Bronchial epithelial cell (primary cell): ENCODE data around the gene PIP5K1C. TPM values are rescaled to one million over a fixed set of nuclear protein-coding genes. Genes with fewer than 3 reads are reported as not detected.
A peak's percentile ranks its signal among the peaks of the same experiment; 100 is the strongest.
"Not testable (repeated sequence)": the region's sequence is repeated elsewhere in the genome, so short reads cannot be mapped to it uniquely, and the experiment has no call there.

Experiments
- DNase-seq: peaks from one replicate; pipeline ENCODE4 v3.0.0-alpha.2; 2010; ENCODE audit warnings: low read depth
- FAIRE-seq: peaks from 2 replicates; lab custom pipeline; 2011; peaks lifted over from hg19 to GRCh38; lab: Jason Lieb, UNC
- H3K27me3 ChIP-seq: 2 replicates; pipeline ENCODE4 v1.5.1; 2011; ENCODE audit warnings: low read length; ENCODE audit not compliant: control insufficient read depth, insufficient read depth
- H3K36me3 ChIP-seq: 2 replicates; pipeline ENCODE4 v1.5.1; 2011; ENCODE audit warnings: low read length; ENCODE audit not compliant: control insufficient read depth, insufficient read depth
- H3K4me3 ChIP-seq: 2 replicates; pipeline ENCODE4 v1.5.1; 2011; ENCODE audit warnings: mild to moderate bottlenecking, low read depth, low read length, control low read depth
- total RNA-seq: library from RNA; depleted of rRNA; stranded (reverse); fragments of >200 nt; gene quantifications from 2 replicates; pipeline ENCODE4 v1.2.1, GENCODE V29; 2014
- TF ChIP-seq, protein P1 (sequence below): IDR thresholded peaks from 2 replicates; pipeline ENCODE4 v1.5.1; 2011; ENCODE audit warnings: mild to moderate bottlenecking, moderate library complexity, low read length, control low read depth, inconsistent platforms; ENCODE audit not compliant: insufficient read depth, severe bottlenecking

The PIP5K1C gene
- total RNA-seq, 1 donor from 2014 or later = 6.3 TPM

DNA sequence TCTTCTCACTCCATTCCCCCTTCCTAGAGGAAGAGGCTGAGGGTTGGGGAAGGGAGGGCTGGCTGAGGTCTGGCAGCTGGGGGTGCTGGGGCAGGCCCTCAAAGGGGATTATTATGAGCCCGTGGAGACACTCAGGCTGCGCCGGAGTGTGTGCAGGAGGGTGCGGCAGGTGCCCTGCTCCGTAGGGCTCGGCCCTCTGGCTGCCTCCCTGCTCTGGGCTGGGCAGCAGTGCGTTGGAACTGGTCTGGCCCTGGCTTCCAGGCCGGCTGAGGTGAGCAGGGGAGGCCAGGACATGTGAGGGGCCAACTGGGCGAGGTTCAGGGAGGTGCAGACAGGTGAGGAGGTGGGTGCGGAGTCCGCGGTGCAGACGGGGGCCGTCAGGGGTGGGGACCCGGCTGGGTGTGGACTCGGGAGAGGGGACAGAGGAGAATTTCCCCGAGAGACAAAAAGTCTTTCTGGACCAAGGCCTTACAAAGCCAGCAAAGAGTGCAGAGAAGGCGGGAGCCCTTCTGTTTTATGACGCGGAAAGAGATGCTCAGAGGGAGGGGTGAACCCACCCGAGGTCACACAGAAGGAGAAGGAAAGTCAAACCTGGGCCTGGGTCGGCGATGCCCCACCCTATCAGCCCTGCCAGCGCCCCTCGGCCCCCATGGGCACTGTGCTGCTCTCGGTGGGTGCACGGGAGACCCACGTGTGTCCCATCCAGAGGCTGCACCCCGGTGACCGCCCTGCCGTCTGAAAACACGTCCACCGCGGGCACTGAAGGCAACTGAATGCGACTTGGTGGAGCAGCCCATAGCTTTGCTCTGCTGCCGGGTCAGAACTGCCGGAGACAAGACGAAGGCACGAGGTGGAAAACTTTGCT, 31.0 kb downstream of the PIP5K1C start:
- FAIRE-seq = no peak
- TF ChIP-seq, protein P1, sequence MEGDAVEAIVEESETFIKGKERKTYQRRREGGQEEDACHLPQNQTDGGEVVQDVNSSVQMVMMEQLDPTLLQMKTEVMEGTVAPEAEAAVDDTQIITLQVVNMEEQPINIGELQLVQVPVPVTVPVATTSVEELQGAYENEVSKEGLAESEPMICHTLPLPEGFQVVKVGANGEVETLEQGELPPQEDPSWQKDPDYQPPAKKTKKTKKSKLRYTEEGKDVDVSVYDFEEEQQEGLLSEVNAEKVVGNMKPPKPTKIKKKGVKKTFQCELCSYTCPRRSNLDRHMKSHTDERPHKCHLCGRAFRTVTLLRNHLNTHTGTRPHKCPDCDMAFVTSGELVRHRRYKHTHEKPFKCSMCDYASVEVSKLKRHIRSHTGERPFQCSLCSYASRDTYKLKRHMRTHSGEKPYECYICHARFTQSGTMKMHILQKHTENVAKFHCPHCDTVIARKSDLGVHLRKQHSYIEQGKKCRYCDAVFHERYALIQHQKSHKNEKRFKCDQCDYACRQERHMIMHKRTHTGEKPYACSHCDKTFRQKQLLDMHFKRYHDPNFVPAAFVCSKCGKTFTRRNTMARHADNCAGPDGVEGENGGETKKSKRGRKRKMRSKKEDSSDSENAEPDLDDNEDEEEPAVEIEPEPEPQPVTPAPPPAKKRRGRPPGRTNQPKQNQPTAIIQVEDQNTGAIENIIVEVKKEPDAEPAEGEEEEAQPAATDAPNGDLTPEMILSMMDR = no peak

DNA sequence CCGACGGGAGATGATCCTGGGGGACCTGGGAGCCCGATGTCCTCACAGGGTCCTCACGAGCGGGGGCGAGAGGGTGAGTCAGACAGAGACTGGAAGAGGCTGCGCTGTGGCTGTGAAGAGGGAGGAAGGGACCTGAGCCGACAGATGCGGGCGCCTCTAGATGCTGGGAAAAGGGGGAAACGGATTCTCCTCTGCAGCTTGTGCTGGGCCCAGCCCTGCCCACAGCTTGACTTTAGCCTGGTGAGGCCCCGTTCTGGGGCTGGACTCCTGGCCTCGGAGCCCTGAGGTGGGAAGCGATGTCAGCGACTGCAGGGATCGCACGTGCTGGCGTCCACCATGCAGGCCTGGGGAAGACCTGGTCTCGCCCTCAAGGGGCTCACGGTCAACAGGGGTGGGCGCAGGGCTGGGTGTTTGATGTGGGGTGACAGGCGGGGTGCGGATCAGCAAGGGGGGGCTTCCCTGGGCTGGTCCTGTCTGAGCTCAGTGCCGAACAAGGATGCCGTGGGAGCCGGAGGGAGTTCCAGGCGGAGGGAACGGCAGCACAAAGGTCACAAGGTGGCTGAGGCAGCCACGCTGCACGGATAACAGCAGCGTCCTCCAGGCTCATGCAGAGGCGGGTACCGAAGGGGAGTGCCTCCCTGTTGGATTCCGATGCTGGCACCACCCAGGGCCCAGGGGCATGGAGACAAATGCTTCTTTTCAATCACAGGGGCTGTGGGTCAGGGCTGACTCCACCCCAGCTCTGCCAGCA, 31.8 kb downstream of the PIP5K1C start:
- H3K36me3 ChIP-seq = peaks cover 7% of the 10 kb centered on the region
- H3K4me3 ChIP-seq = no peak overlapping the region
- DNase-seq (no peak), FAIRE-seq (no peak)
- TF ChIP-seq, protein P1 = no peak
- H3K27me3 ChIP-seq = no peaks in the 10 kb centered on the region

More for the DNA sequence above, 31.0 kb downstream of the PIP5K1C start:
- H3K4me3 ChIP-seq = no peak overlapping the region
- H3K36me3 ChIP-seq = peaks cover 2% of the 10 kb centered on the region
- no peaks in the 10 kb centered on the region for H3K27me3 ChIP-seq
- DNase-seq = no peak

DNA sequence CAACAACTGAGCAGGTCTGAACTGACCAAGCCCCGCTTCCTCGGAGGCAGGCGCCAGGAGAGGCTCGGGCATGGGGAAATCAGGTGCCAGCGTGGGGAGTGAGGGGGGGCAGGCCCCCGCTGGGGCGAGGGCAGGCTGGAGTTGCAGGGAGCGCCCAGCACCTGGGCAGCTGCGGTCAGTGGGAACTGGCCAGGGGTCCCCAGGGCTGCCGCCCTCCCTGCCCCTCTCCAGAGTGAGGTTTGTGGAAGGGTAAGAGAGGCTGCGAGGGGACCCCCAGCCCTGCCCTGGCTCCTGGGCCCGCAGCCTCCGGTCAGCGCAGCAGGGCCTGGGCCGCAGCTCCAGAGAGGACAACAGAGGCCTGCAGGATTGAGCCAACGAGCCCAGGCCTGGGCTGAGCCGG, 32.5 kb downstream of the PIP5K1C start:
- FAIRE-seq (no peak), DNase-seq (no peak)
- Histone ChIP-seq H3K36me3 (peaks cover 9% of the 10 kb centered on the region), H3K27me3 (no peaks in the 10 kb centered on the region), H3K4me3 (no peak overlapping the region)
- TF ChIP-seq, protein P1 = no peak

DNA sequence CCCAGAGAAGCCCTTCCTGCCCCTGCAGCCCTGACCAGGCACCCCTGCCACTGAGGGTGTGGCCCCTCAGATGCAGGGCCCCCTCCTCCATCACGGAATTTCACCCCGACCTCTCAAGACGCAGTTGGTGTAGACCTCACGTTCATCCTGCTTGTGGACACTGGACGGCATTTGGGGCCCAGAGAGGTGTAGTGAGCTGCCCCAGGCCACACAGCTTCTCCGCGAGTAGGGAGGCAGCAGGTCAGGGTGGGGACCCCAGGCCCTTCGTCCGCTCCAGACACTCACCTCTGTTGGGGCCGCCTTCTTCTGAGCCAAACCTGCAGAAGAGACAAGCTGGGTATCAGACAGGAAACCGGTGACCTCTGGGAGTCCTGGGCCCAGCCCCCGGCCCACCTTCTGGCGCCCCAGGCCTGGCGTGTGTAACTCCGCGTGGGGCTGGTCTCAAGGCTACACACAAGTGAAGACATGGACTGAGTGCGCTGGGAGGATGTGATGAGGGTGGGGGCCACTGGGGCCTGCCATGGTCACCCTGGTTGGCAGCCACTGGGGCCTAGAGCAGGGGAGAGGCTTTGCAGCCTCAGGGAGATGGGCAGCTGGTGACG, 33.1 kb downstream of the PIP5K1C start:
- FAIRE-seq (no peak), DNase-seq (no peak)
- TF ChIP-seq, protein P1 = no peak
- H3K27me3 ChIP-seq = no peaks in the 10 kb centered on the region
- H3K36me3 ChIP-seq = peaks cover 9% of the 10 kb centered on the region
- H3K4me3 ChIP-seq = no peak overlapping the region

DNA sequence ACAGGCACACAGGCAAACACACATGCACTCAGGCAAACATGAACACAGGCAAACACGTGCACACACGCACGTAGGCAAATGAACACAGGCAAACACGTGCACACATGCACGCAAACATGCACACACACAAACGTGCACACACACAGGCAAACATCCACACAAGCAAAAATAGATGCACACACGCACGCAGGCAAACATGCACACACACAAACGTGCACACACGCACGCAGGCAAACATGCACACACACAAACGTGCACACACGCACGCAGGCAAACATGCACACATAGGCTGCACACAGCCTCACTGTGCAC, 33.8 kb downstream of the PIP5K1C start:
- H3K36me3 ChIP-seq, H3K27me3 ChIP-seq, H3K4me3 ChIP-seq, DNase-seq: not testable (repeated sequence)
- peak; percentile 98 for FAIRE-seq
